Measurements from ENCODE around the gene KIF1B. TPM values are rescaled to one million over a fixed set of nuclear protein-coding genes. Genes with fewer than 3 reads are reported as not detected.

Gene KIF1B
- total and polyA plus RNA-seq, 9 of the 15 experiments (the other 6 are each of a cell fraction or from before 2014, with no cell fraction given), result 2.8 to 19.8 (median 11.9) TPM

GRCh38 chr1:10398278-10398733, 187.9 kb downstream of the KIF1B start (continued):
- TF ChIP-seq MGA (IDR thresholded peaks at IDR 0.05) (no peak), CBX1 (IDR thresholded peaks at IDR 0.05; ENCODE audit: low read depth) (no peak), NFIX (CRISPR knock-in tag; IDR thresholded peaks at IDR 0.05; ENCODE audit: low read depth) (no peak), TFAP4 (CRISPR knock-in tag; IDR thresholded peaks at IDR 0.05; ENCODE audit: borderline replicate concordance) (no peak), ZNF143 (CRISPR knock-in tag; IDR thresholded peaks at IDR 0.05) (no peak), FUS (optimal IDR thresholded peaks at IDR 0.05; ENCODE audit: low read depth, low read length) (no peak), CBFB (CRISPR knock-in tag; IDR thresholded peaks at IDR 0.05) (0 out of 2 replicates have a peak, but pooled peaks have one; percentile 15), FOXK1 (CRISPR knock-in tag; IDR thresholded peaks at IDR 0.05; ENCODE audit: borderline replicate concordance) (peak; percentile 93; the same call in 1 of the 2 replicates), ZNF695 (CRISPR knock-in tag; IDR thresholded peaks at IDR 0.05) (no peak), NFE2L1 (tag; IDR thresholded peaks at IDR 0.05; ENCODE audit: borderline replicate concordance, low read depth) (no peak), ZKSCAN8 (CRISPR knock-in tag; IDR thresholded peaks at IDR 0.05) (no peak), ZNF253 (CRISPR knock-in tag; conservative IDR thresholded peaks at IDR 0.05) (no peak), WHSC1 (IDR thresholded peaks at IDR 0.05; ENCODE audit: low read length) (no peak), ZNF24 (IDR thresholded peaks at IDR 0.05) (peak; percentile 61; the same call in 1 of the 2 replicates), NR4A1 (CRISPR knock-in tag; IDR thresholded peaks at IDR 0.05) (peak; percentile 92; the same call in 1 of the 2 replicates), NR4A1 (tag; IDR thresholded peaks at IDR 0.05) (no peak), XRCC5 (IDR thresholded peaks at IDR 0.05; ENCODE audit: low read depth, low read length) (no peak), CREBBP (IDR thresholded peaks at IDR 0.05; ENCODE audit: low read depth, low read length) (no peak), CBFA2T3 (IDR thresholded peaks at IDR 0.05) (no peak)
